WERI-Rb-1 (cell line): ENCODE data around the gene TNS1.

Source experiments
- DNase-seq: peaks from one replicate; pipeline ENCODE4 v3.0.0-alpha.2; 2020
- H3K27ac ChIP-seq: fragments of 250-450 bp; sonication (Bioruptor Pico); 2 replicates; pipeline ENCODE4 v1.5.1; 2020; ENCODE audit warnings: mild to moderate bottlenecking, moderate library complexity
- H3K27me3 ChIP-seq: fragments of 250-450 bp; sonication (Bioruptor Pico); 2 replicates; pipeline ENCODE4 v1.5.1; 2021; ENCODE audit warnings: mild to moderate bottlenecking, low read depth, moderate library complexity; ENCODE audit not compliant: insufficient read depth, severe bottlenecking
- H3K36me3 ChIP-seq: fragments of 250-450 bp; sonication (Bioruptor Pico); 2 replicates; pipeline ENCODE4 v1.5.1; 2020; ENCODE audit warnings: mild to moderate bottlenecking, moderate library complexity
- H3K4me3 ChIP-seq: 2 replicates; pipeline ENCODE4 v1.5.1; 2011; ENCODE audit warnings: low read depth, mild to moderate bottlenecking, control low read depth, low read length
- H3K9me3 ChIP-seq: fragments of 250-450 bp; sonication (Bioruptor Pico); 2 replicates; pipeline ENCODE4 v1.5.1; 2021; ENCODE audit warnings: mild to moderate bottlenecking, moderate library complexity; ENCODE audit not compliant: severe bottlenecking
- TF ChIP-seq, protein P1 (sequence below): IDR thresholded peaks from 2 replicates; pipeline ENCODE4 v1.5.1; 2011; ENCODE audit warnings: low read depth, mild to moderate bottlenecking, control low read depth, inconsistent platforms, low read length

The TNS1 gene

DNA sequence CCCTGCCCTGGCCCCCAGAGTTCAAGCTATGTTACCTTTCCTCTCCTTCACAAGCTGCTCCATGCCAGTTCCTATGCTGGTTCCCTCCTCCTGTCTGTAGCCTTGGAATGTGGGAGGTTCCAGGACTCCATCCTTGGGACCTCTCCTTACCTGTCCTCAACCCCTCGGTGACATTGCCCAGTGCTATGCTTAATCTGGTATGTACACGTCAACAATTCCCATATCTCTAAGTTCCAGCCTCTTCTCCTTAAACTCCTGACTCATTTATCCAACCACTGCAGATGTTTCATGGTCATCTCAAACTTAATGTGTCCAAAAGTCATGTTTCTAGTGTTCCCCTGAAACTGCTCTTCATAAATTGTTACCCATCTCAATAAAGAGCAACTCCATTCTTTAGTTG lies 160.8 kb downstream of the TNS1 start:
- TF ChIP-seq, protein P1, sequence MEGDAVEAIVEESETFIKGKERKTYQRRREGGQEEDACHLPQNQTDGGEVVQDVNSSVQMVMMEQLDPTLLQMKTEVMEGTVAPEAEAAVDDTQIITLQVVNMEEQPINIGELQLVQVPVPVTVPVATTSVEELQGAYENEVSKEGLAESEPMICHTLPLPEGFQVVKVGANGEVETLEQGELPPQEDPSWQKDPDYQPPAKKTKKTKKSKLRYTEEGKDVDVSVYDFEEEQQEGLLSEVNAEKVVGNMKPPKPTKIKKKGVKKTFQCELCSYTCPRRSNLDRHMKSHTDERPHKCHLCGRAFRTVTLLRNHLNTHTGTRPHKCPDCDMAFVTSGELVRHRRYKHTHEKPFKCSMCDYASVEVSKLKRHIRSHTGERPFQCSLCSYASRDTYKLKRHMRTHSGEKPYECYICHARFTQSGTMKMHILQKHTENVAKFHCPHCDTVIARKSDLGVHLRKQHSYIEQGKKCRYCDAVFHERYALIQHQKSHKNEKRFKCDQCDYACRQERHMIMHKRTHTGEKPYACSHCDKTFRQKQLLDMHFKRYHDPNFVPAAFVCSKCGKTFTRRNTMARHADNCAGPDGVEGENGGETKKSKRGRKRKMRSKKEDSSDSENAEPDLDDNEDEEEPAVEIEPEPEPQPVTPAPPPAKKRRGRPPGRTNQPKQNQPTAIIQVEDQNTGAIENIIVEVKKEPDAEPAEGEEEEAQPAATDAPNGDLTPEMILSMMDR = no peak
- no peaks in the 10 kb centered on the region for H3K27me3 ChIP-seq

DNA sequence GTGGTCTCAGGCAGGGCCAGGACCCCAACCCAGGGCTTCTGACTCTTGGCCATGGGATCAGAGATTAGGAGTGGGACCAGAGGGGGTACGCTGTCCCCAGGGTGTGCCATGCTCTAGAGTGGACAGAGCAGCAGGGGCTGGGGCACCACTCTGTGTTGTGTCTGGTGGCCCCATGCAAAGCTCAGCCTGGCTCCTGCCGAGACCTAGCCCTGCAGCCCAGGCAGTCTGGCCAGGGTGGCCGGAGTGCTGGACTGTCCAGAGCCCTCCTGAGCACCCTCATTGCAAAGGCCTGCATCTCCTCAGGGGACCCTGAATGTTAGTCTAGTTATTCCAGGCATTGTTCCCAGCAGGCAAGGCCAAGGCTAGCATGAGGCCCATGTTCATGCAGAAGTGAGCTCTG lies 162.3 kb downstream of the TNS1 start:
- Histone ChIP-seq H3K36me3 (no peaks in the 10 kb centered on the region), H3K4me3 (no peak overlapping the region), H3K9me3 (peaks cover 12% of the 10 kb centered on the region), H3K27me3 (no peaks in the 10 kb centered on the region), H3K27ac (no peak overlapping the region)
- TF ChIP-seq, protein P1 = no peak
- DNase-seq = no peak

More for the DNA sequence above, 160.8 kb downstream of the TNS1 start:
- H3K36me3 ChIP-seq = no peaks in the 10 kb centered on the region
- H3K4me3 ChIP-seq = no peak overlapping the region
- H3K27ac ChIP-seq = no peak overlapping the region
- no peak for DNase-seq
- H3K9me3 ChIP-seq = peaks cover 12% of the 10 kb centered on the region

DNA sequence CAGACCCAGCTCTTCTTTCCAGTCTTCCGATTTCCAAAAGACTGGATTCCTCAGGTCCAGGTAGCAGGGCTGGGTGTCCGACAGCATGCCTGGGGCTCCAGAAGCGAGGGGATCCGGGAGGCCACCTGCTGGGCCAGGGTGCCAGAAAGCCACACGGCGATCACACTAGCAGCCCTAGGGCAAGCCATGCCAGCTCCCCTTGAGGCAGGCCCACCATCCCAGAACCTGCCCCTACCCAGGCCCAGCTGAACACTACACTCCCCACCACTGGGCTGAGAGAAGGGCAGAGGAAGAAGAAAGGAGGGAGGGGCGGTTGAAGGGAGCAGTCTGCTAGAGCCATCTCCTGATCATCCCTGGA lies 163.1 kb downstream of the TNS1 start:
- no peak for DNase-seq
- TF ChIP-seq, protein P1 = no peak
- Histone ChIP-seq H3K36me3 (no peaks in the 10 kb centered on the region), H3K27ac (no peak overlapping the region), H3K4me3 (no peak overlapping the region), H3K9me3 (peaks cover 7% of the 10 kb centered on the region), H3K27me3 (no peaks in the 10 kb centered on the region)

DNA sequence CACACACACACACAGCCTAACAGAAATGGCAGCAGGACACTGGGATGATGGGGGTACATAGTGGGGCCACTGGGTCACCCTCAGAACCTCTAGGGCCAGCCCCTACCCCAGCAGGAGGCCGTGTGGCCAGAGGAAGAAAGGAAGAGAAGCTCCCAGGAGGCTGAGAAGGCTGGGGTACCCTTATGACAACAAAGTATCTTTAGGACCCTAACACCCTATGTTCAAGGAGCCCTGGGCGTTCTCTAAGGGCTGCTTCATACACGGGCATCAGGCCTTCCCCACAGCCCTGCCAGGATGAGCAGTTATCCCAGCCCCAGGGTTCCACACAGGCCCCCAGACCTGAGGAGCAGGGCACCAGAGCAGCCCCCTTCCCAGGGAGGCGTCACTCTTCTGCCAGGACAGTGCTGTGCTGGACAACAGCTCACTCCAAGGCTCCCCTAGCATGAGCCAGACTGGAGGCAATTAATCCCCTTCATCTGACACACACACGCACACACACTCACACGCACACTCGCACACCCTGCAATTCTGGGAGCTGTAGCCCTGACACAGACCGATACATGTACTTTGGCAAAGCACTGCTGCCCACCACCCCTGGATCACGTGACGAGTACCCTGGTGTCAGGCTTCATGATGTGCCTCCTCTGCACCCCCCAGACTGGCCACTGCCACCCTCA lies 163.6 kb downstream of the TNS1 start:
- peaks cover 2% of the 10 kb centered on the region for H3K9me3 ChIP-seq
- TF ChIP-seq, protein P1 = no peak
- no peak for DNase-seq
- H3K27me3 ChIP-seq = no peaks in the 10 kb centered on the region
- H3K36me3 ChIP-seq = no peaks in the 10 kb centered on the region
- H3K4me3 ChIP-seq = no peak overlapping the region
- no peak overlapping the region for H3K27ac ChIP-seq

DNA sequence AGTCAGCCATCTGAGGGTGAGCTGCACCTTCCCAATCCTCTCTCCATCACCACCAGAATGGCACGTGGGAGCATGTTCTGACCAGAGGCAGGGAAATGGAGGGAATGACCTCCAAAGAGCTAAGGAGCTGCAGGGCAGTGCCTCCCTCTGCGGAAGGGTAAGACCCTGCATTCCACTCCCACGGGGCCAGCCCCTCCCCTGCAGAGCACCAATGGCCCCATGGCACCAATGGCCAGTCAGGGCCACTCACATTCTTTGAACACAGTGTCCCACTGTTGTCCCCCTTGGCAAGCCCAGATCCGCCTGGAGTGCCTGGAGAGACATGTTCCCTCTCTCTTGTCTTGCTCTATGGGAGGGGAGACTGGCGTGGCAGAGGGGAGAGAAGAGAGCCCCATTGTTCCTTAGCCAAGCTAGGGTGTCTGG lies 164.4 kb downstream of the TNS1 start:
- no peaks in the 10 kb centered on the region for H3K9me3 ChIP-seq
- TF ChIP-seq, protein P1 = no peak
- no peak overlapping the region for H3K4me3 ChIP-seq
- H3K36me3 ChIP-seq = no peaks in the 10 kb centered on the region
- no peak overlapping the region for H3K27ac ChIP-seq
- DNase-seq = no peak
- H3K27me3 ChIP-seq = no peaks in the 10 kb centered on the region

DNA sequence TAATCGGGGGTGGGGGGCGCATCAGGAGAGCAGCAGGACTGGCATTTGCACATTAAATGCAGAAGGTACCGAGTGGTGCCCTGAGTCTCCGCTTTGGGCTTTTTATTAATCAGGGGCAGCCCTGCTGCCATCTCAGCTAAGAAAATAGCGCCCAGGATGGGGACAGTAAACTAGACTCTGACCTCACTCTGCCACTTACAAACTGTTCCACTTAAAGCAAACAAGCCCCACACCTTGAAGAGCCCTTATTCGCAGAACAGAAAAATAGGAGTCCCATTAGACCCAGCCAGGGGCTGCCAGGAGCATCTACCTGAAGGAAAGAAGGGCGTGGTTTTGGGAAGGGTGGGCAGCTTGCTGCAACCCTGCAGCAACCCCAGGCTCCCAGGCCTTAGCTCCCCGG lies 165.3 kb downstream of the TNS1 start:
- no peak for DNase-seq
- TF ChIP-seq, protein P1 = no peak
- no peaks in the 10 kb centered on the region for H3K9me3 ChIP-seq
- no peak overlapping the region for H3K27ac ChIP-seq
- H3K4me3 ChIP-seq = no peak overlapping the region
- H3K36me3 ChIP-seq = no peaks in the 10 kb centered on the region
- H3K27me3 ChIP-seq = no peaks in the 10 kb centered on the region
